OCI-LY7 (cell line): ENCODE results near the gene WDR35.

ENCODE experiments used
- CTCF ChIP-seq: fragments of 200-600 bp; sonication (generic); conservative IDR thresholded peaks from 2 replicates; pipeline ENCODE4 v1.5.1; 2014; ENCODE audit warnings: mild to moderate bottlenecking, antibody characterized with exemption, low read length, moderate library complexity, mixed read lengths
- EZH2phosphoT487 ChIP-seq: fragments of 200-600 bp; sonication (generic); IDR thresholded peaks from 2 replicates; pipeline ENCODE4 v1.6.1; 2018; ENCODE audit warnings: low read depth, borderline replicate concordance, mild to moderate bottlenecking, mixed run types, antibody characterized with exemption, low read length, moderate library complexity, mixed read lengths

- TF ChIP-seq CTCF (no peak), EZH2phosphoT487 (no peak)
Observed at GRCh38 chr2:19879120-19879519, 110.8 kb downstream of the WDR35 start.
